ENCODE measurements around the gene C14orf132.

The C14orf132 gene

DNA sequence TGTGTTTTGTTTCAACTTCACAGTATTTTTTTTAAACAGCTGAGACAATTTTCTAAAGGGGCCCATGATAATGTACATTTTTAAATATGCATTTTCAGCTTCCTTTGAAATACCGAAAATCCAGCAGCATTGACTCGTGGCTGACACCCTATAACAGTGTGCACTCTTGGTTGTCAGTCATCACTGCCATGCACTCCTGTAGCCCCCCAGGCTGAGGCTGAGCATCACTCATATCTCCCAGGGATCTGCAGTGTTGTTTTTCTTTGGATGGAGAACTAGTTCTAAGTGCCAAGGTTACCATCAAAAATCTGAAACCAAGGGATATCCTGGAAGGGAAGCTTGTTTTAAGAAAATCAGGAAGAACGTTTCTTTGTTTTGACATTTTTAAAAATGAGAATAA is 81.2 kb downstream of the C14orf132 start:
- in situ Hi-C loops (cut with HindIII; ENCODE audit: low sequenced_read_pairs), result no loop called here
- H3K4me3 ChIP-seq (ENCODE audit: low read depth, low read length), result no peak overlapping the region
- DNase-seq (ENCODE audit: low read depth), result no peak
- TF ChIP-seq, protein P1, sequence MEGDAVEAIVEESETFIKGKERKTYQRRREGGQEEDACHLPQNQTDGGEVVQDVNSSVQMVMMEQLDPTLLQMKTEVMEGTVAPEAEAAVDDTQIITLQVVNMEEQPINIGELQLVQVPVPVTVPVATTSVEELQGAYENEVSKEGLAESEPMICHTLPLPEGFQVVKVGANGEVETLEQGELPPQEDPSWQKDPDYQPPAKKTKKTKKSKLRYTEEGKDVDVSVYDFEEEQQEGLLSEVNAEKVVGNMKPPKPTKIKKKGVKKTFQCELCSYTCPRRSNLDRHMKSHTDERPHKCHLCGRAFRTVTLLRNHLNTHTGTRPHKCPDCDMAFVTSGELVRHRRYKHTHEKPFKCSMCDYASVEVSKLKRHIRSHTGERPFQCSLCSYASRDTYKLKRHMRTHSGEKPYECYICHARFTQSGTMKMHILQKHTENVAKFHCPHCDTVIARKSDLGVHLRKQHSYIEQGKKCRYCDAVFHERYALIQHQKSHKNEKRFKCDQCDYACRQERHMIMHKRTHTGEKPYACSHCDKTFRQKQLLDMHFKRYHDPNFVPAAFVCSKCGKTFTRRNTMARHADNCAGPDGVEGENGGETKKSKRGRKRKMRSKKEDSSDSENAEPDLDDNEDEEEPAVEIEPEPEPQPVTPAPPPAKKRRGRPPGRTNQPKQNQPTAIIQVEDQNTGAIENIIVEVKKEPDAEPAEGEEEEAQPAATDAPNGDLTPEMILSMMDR (IDR thresholded peaks at IDR 0.05; ENCODE audit: low read depth, low read length, missing control alignments), result no peak

DNA sequence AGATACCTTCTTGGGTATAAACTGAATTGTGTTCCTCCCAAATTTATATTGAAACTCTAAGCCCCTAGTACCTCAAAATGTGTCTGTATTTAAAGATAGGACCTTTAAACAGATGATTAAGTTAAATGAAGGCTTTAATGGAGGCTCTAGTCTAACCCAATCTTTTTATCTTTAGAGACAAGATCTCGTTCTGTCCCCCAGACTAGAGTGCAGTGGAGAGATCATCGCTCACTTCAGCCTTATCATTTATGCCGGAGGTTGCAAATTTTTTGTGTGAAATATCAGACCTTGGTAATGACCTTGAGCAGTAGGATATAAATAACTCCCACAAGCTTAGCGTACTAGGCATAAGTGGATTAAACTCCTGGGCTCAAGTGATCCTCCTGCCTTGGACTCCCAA is 81.8 kb downstream of the C14orf132 start:
- TF ChIP-seq, protein P1 (IDR thresholded peaks at IDR 0.05; ENCODE audit: low read depth, low read length, missing control alignments), result no peak
- in situ Hi-C loops (cut with HindIII; ENCODE audit: low sequenced_read_pairs), result no loop called here
- H3K4me3 ChIP-seq (ENCODE audit: low read depth, low read length), result no peak overlapping the region
- no peak for DNase-seq (ENCODE audit: low read depth)

DNA sequence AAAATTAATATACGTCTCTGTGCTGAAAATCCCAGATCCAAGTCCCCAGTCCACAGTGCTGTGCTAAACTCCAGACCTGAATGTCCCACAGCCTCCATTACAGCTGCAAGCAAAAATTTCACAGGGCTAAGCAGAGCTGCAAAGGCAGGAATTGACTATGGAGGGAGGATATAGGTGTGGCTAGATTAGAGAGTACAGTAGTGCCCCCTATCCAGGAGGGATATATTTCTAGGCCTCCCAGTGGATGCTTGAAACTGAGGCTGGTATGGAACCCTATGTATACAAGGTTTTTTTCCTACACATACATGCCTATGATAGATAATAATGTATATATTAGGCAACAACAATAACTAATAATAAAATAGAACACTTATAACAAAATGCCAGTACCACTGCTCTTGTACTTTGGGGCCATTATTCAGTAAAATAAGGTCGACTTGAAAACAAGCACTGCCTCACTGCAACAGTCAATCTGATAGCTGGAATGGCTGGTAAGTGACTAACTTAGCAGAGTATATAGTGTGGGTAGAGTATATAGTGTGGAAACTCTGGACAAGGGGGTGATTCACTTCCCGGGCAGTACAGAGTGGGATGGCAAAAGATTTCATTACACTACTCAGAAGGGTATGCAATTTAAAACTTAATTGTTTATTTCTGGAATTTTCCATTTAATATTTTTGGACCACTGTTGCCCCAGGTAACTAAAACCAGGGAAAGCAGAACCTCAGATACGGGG is 82.7 kb downstream of the C14orf132 start:
- H3K4me3 ChIP-seq (ENCODE audit: low read depth, low read length), result no peak overlapping the region
- TF ChIP-seq, protein P1 (IDR thresholded peaks at IDR 0.05; ENCODE audit: low read depth, low read length, missing control alignments), result no peak
- DNase-seq (ENCODE audit: low read depth), result no peak
- in situ Hi-C loops (cut with HindIII; ENCODE audit: low sequenced_read_pairs), result no loop called here

DNA sequence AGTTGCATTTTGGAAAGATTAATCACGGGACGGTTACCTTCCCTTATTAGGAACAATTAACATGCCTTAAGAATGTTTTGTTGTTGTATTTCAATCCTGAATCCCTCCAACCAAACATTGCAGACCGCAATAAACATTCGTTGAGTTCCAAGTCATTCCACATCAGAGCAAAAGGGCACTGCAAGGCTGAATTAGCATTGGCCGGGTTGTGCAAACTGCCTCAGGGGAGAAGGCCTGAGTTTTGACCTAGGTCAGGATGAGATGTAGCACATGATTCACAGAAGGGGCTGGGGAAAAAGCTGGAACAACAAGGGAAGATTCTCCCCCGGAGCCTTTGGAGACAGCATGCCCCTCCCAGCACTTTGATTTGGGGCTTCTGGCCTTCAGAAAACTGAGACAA is 83.3 kb downstream of the C14orf132 start:
- H3K4me3 ChIP-seq (ENCODE audit: low read depth, low read length), result no peak overlapping the region
- TF ChIP-seq, protein P1 (IDR thresholded peaks at IDR 0.05; ENCODE audit: low read depth, low read length, missing control alignments), result no peak
- no peak for DNase-seq (ENCODE audit: low read depth)
- in situ Hi-C loops (cut with HindIII; ENCODE audit: low sequenced_read_pairs), result no loop called here

DNA sequence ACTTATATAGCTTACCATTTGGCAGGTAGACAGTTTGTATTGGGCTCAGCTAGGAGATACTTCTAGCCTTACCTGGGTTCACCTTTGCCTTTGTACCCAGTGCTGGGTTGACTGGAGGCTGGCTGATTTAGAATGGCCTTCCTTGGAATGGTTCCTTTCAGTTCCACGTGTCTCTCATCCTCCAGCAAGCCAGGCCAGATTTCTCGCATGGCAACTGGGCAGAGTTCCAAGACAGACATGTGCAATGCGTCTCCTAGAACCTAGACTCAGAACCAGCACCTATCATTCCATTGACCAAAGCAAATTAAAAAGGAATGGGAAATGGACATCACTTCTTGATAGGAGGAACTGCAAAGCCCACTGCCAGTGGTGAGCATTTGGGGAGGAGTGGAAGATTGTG is 86.4 kb downstream of the C14orf132 start:
- in situ Hi-C loops (cut with HindIII; ENCODE audit: low sequenced_read_pairs), result no loop called here
- H3K4me3 ChIP-seq (ENCODE audit: low read depth, low read length), result no peak overlapping the region
- DNase-seq (ENCODE audit: low read depth), result no peak
- TF ChIP-seq, protein P1 (IDR thresholded peaks at IDR 0.05; ENCODE audit: low read depth, low read length, missing control alignments), result no peak

DNA sequence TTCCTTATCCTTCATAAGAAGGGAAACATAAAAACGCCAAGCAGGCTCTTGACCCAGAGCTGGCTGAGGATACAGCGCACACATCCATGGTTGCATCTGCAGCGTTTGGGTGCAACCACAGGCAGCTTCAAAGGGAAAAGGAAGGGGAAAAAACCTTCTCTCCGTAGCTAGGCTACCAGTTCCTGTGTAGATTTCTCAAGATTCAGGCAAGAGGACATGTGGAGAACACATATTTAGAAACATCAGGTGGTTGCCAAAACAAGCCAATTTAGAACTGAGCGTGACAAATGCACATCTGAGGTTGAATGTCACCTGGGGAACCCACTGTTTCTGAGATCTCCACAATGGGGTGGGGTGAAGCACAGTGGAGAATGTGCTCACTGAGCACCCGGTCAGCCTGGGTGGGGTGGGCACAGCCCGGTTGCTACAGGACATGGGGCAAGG is 87.2 kb downstream of the C14orf132 start:
- H3K4me3 ChIP-seq (ENCODE audit: low read depth, low read length), result no peak overlapping the region
- TF ChIP-seq, protein P1 (IDR thresholded peaks at IDR 0.05; ENCODE audit: low read depth, low read length, missing control alignments), result no peak
- in situ Hi-C loops (cut with HindIII; ENCODE audit: low sequenced_read_pairs), result no loop called here
- no peak for DNase-seq (ENCODE audit: low read depth)

Data from astrocyte of the cerebellum (primary cell).